Activated T-helper 1 cell treated with anti-CD3 and anti-CD28 coated beads, Interleukin-12 subunit alpha, Interleukin-12 subunit beta, Interleukin-2, Interleukin-4 antibody, amounts not matched to agents 30 ng/mL and 10 ng/mL and 1 ng/mL, durations not matched to agents 14 hours and 24 hours and 36 hours (primary cell): ENCODE measurements around the gene CLCN4. TPM values are rescaled to one million over a fixed set of nuclear protein-coding genes. Genes with fewer than 3 reads are reported as not detected.

Source experiments
- DNase-seq: peaks from one replicate; pipeline ENCODE4 v3.0.0; 2021; ENCODE audit warnings: low spot score
- H3K27ac Mint-ChIP-seq: one replicate; pipeline ENCODE4 v1.8.0; 2021; ENCODE audit warnings: mild to moderate bottlenecking, mixed read lengths
- H3K27me3 Mint-ChIP-seq: one replicate; pipeline ENCODE4 v1.8.0; 2022; ENCODE audit warnings: mild to moderate bottlenecking, moderate library complexity, mixed read lengths; ENCODE audit not compliant: insufficient read depth
- H3K36me3 Mint-ChIP-seq: one replicate; pipeline ENCODE4 v1.8.0; 2021; ENCODE audit warnings: low read depth, mixed read lengths
- H3K4me1 Mint-ChIP-seq: one replicate; pipeline ENCODE4 v1.8.0; 2021; ENCODE audit warnings: low read depth, mixed read lengths
- H3K4me3 Mint-ChIP-seq: one replicate; pipeline ENCODE4 v1.8.0; 2021; ENCODE audit warnings: mild to moderate bottlenecking, moderate library complexity, mixed read lengths
- H3K9me3 Mint-ChIP-seq: one replicate; pipeline ENCODE4 v1.8.0; 2021; ENCODE audit warnings: mixed read lengths
- intact Hi-C: fragments of 100-400 bp; cut with micrococcal nuclease; formaldehyde crosslinking; loops from one replicate; pipeline ENCODE4 v1.15.1; 2024
- total RNA-seq: library from RNA; stranded (reverse); gene quantifications from 2 replicates; pipeline ENCODE4 v1.2.3, GENCODE V29; 2022

The CLCN4 gene
- total RNA-seq, 1 donor from 2014 or later = not detected

- no peak overlapping the region for H3K4me3 Mint-ChIP-seq
- H3K9me3 Mint-ChIP-seq = no peaks in the 10 kb centered on the region
- H3K27me3 Mint-ChIP-seq = no peaks in the 10 kb centered on the region
- no peak for DNase-seq
- no peak overlapping the region for H3K27ac Mint-ChIP-seq
- no peaks in the 10 kb centered on the region for H3K4me1 Mint-ChIP-seq
- H3K36me3 Mint-ChIP-seq = no peaks in the 10 kb centered on the region
- intact Hi-C loops = no loop called here
Observed at GRCh38 chrX:10244915-10245622, 88.3 kb downstream of the CLCN4 start.

- Mint-ChIP-seq H3K36me3 (no peaks in the 10 kb centered on the region), H3K4me3 (no peak overlapping the region), H3K27me3 (no peaks in the 10 kb centered on the region), H3K27ac (no peak overlapping the region), H3K4me1 (no peaks in the 10 kb centered on the region), H3K9me3 (no peaks in the 10 kb centered on the region)
- intact Hi-C loops = no loop called here
- no peak for DNase-seq
Observed at GRCh38 chrX:10245886-10246285, 89.1 kb downstream of the CLCN4 start.

DNA sequence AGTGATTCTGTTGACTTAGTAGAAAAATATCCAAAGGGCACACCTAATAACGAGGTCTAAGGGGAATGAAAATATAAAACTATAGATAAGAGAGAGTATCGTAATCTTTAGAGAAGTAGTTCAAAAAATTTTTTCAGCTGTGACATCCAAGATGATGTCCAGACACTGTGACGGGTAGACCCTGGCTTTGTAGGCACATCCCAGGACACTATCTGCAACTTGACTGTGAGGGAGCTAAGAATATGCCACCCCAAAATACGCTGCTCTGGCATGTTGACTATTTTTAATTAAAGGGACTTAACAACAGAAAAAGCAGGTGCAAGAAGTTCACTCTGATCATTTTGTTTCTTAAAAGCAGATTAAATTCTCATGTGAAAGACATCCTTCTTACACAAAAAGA lies 89.5 kb downstream of the CLCN4 start:
- Mint-ChIP-seq H3K4me3 (no peak overlapping the region), H3K27ac (no peak overlapping the region), H3K36me3 (no peaks in the 10 kb centered on the region), H3K9me3 (no peaks in the 10 kb centered on the region), H3K27me3 (no peaks in the 10 kb centered on the region), H3K4me1 (no peaks in the 10 kb centered on the region)
- intact Hi-C loops = no loop called here
- DNase-seq = no peak

DNA sequence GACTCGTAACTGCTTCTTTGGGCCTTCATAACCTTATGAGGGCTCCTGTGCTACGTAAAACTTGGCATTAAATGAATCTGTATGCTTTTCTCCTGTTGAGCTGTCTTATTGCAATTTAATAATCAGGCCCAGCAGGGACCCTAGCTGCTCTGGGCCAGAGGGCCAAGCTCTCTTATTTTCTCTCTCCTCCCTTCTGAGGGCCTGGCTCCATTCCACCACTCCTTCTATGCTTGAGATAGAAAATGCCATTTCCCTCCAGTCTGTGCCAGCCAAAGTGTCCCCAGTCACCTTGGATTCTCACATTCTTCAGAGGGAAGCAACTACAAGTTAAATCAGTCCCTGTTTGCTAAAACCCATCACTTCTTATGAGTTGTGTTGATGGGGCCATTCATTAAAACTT lies 90.1 kb downstream of the CLCN4 start:
- Mint-ChIP-seq H3K4me1 (no peaks in the 10 kb centered on the region), H3K27me3 (no peaks in the 10 kb centered on the region), H3K4me3 (no peak overlapping the region), H3K27ac (no peak overlapping the region), H3K9me3 (no peaks in the 10 kb centered on the region), H3K36me3 (no peaks in the 10 kb centered on the region)
- intact Hi-C loops = no loop called here
- DNase-seq = no peak

- Mint-ChIP-seq H3K4me1 (no peaks in the 10 kb centered on the region), H3K4me3 (no peak overlapping the region), H3K27ac (no peak overlapping the region), H3K27me3 (no peaks in the 10 kb centered on the region), H3K36me3 (no peaks in the 10 kb centered on the region), H3K9me3 (no peaks in the 10 kb centered on the region)
- intact Hi-C loops = no loop called here
- no peak for DNase-seq
Observed at GRCh38 chrX:10254739-10255138, 98.0 kb downstream of the CLCN4 start.

- Mint-ChIP-seq H3K4me3 (no peak overlapping the region), H3K36me3 (no peaks in the 10 kb centered on the region), H3K9me3 (no peaks in the 10 kb centered on the region), H3K27me3 (no peaks in the 10 kb centered on the region), H3K4me1 (no peaks in the 10 kb centered on the region), H3K27ac (no peak overlapping the region)
- intact Hi-C loops = no loop called here
- DNase-seq = no peak
Observed at GRCh38 chrX:10259716-10260115, 102.9 kb downstream of the CLCN4 start.

DNA sequence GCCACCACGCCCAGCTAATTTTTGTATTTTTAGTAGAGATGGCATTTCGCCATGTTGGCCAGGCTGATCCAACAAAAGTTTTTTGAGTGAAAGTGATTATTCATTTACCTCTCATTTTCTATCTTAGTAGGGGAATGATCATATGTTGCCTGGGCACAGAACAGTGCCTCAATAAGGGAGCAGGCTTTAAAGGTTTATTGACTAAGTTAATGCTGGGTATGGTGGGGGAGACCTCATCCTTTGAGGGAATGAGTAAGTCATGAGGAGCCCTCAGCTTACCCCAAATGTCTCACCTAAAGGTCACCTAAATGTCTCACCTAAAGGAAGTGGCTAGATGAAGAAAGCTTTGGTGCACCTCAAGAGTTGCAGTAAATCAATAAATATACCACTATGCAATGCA lies 109.0 kb downstream of the CLCN4 start:
- DNase-seq = no peak
- Mint-ChIP-seq H3K4me3 (no peak overlapping the region), H3K36me3 (no peaks in the 10 kb centered on the region), H3K27ac (no peak overlapping the region), H3K9me3 (no peaks in the 10 kb centered on the region), H3K4me1 (no peaks in the 10 kb centered on the region), H3K27me3 (no peaks in the 10 kb centered on the region)
- intact Hi-C loops = no loop called here

- Mint-ChIP-seq H3K27ac (no peak overlapping the region), H3K9me3 (no peaks in the 10 kb centered on the region), H3K27me3 (no peaks in the 10 kb centered on the region), H3K4me3 (no peak overlapping the region), H3K4me1 (no peaks in the 10 kb centered on the region), H3K36me3 (no peaks in the 10 kb centered on the region)
- intact Hi-C loops = no loop called here
- no peak for DNase-seq
Observed at GRCh38 chrX:10278716-10279115, 121.9 kb downstream of the CLCN4 start.

DNA sequence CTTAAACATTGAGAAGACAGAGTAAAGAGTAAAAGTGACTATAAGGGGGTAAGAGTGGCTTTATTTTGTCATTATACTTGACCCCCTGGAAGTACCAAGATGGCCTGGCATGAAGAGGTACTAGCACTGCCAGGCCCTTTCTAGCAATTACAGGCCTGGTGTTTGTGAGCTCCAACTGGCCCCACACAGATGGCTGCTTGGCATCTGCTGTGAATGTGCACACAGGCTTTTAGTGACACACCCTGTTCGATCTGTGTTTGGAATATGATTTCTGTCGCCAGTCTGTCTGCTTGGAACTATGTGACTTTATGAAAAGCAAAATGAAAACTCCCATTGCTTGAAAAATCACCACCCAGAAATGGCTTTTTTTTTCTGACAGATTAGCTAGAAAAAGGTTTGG lies 123.3 kb downstream of the CLCN4 start:
- no peaks in the 10 kb centered on the region for H3K36me3 Mint-ChIP-seq
- H3K9me3 Mint-ChIP-seq = no peaks in the 10 kb centered on the region
- H3K27me3 Mint-ChIP-seq = no peaks in the 10 kb centered on the region
- intact Hi-C loops = no loop called here
- H3K27ac Mint-ChIP-seq = no peak overlapping the region
- DNase-seq = no peak
- H3K4me3 Mint-ChIP-seq = no peak overlapping the region
- no peaks in the 10 kb centered on the region for H3K4me1 Mint-ChIP-seq

- intact Hi-C loops = no loop called here
- no peaks in the 10 kb centered on the region for H3K4me1 Mint-ChIP-seq
- DNase-seq = no peak
- H3K27ac Mint-ChIP-seq = no peak overlapping the region
- H3K36me3 Mint-ChIP-seq = no peaks in the 10 kb centered on the region
- H3K4me3 Mint-ChIP-seq = no peak overlapping the region
- no peaks in the 10 kb centered on the region for H3K27me3 Mint-ChIP-seq
- H3K9me3 Mint-ChIP-seq = no peaks in the 10 kb centered on the region
Observed at GRCh38 chrX:10282490-10282889, 125.7 kb downstream of the CLCN4 start.

DNA sequence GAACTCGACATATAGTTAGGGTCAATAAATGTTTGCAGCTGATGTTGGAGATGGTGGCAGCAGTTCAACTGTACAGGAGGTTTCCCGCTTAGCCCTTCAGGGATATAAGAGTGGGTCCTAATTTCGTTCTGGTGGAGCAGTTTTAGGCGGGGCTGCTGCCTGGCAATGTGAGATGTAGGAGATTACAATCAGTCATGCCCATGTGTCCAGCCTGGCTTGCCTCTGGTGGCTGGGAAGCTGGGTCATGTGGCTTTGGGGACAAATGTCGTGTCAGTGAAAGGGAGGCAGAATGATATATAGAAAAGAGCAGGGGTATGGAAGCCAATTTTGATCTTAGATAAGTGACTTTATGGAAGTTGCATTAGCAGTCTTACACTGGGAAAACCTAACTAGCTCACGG lies 129.4 kb downstream of the CLCN4 start:
- Mint-ChIP-seq H3K4me3 (no peak overlapping the region), H3K4me1 (no peaks in the 10 kb centered on the region), H3K27ac (no peak overlapping the region), H3K27me3 (no peaks in the 10 kb centered on the region), H3K9me3 (no peaks in the 10 kb centered on the region), H3K36me3 (no peaks in the 10 kb centered on the region)
- DNase-seq = no peak
- intact Hi-C loops = no loop called here

Other genes starting within 250 kb of the CLCN4 start
- not detected in 2 replicates for gene CLDN34, start 189.6 kb upstream of the CLCN4 start, total RNA-seq